ENCODE results near the gene RFX4. TPM values are rescaled to one million over a fixed set of nuclear protein-coding genes. Genes with fewer than 3 reads are reported as not detected.

The RFX4 gene
- polyA plus RNA-seq, 1 donor (not counting 4 experiments of a cell fraction or from before 2014, with no cell fraction given) = not detected

DNA sequence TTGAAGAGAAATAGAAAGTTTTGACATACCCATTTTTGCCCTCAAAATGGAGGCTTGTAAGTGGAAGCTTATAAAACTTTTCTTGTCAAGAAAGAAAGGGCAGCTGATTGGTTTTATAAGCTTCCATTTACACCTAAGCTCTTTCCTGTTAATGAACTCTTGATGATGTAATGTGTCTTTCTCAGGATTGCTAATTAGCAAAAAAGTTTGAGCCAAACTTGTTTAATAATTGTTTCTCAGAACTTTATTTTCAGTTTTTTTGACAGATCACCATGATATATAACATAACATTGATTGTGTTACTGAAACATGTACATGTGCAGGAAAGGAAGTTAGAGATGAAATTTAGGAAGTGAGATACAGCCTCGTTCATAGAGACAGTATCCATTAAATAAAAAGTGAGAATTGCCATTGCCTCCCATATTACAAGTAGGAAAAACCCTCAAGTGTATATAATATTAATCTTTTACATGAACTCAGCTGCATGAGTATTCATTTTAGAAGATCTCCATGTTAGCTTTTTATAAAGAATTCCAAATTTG, 218.4 kb downstream of the RFX4 start:
- H3K4me1 ChIP-seq (ENCODE audit: control insufficient read depth, extremely low read depth, insufficient read depth, low read length) = no peaks in the 10 kb centered on the region
- H3K9me3 ChIP-seq (ENCODE audit: control insufficient read depth, low read depth, low read length) = no peaks in the 10 kb centered on the region
- H2AFZ ChIP-seq (ENCODE audit: control insufficient read depth, low read length) = no peak overlapping the region
- H3K79me2 ChIP-seq (ENCODE audit: control insufficient read depth, insufficient read depth, low read length) = no peaks in the 10 kb centered on the region
- H4K20me1 ChIP-seq (ENCODE audit: control insufficient read depth, extremely low read depth, insufficient read depth, low read length) = no peaks in the 10 kb centered on the region
- no peak overlapping the region for H3K4me2 ChIP-seq (ENCODE audit: control insufficient read depth, extremely low read depth, insufficient read depth, low read depth, low read length)
- H3K4me3 ChIP-seq (ENCODE audit: control insufficient read depth in 2 of 3, extremely low read depth in 1 of 3, insufficient read depth in 2 of 3, low read depth in 1 of 3, low read length in 3 of 3) = no peak overlapping the region
- FAIRE-seq (no peak), DNase-seq (ENCODE audit: low read depth, low spot score) (no peak)
- dilution Hi-C loops (cut with MboI; ENCODE audit: extremely low pct_ligation_motif_present, low sequenced_read_pairs) = no loop called here
- no peaks in the 10 kb centered on the region for H3K27me3 ChIP-seq (ENCODE audit: control insufficient read depth, extremely low read depth, insufficient read depth, low read length)
- no peaks in the 10 kb centered on the region for H3K9me1 ChIP-seq (ENCODE audit: control insufficient read depth, extremely low read depth, insufficient read depth, low read length)
- H3K9ac ChIP-seq (ENCODE audit: control insufficient read depth, extremely low read depth, insufficient read depth, low read length) = no peak overlapping the region
- no peak for TF ChIP-seq EZH2 (IDR thresholded peaks at IDR 0.05; ENCODE audit: low read length)
- no peaks in the 10 kb centered on the region for H3K36me3 ChIP-seq (ENCODE audit: control insufficient read depth in 2 of 2, extremely low read depth in 1 of 2, insufficient read depth in 2 of 2, low read length in 2 of 2)
- no peak overlapping the region for H3K27ac ChIP-seq (ENCODE audit: control insufficient read depth, insufficient read depth, low read length)

GRCh38 chr12:106801830-106802533, 219.2 kb downstream of the RFX4 start:
- TF ChIP-seq EZH2 (IDR thresholded peaks at IDR 0.05; ENCODE audit: low read length) = no peak
- TF ChIP-seq, protein P1, sequence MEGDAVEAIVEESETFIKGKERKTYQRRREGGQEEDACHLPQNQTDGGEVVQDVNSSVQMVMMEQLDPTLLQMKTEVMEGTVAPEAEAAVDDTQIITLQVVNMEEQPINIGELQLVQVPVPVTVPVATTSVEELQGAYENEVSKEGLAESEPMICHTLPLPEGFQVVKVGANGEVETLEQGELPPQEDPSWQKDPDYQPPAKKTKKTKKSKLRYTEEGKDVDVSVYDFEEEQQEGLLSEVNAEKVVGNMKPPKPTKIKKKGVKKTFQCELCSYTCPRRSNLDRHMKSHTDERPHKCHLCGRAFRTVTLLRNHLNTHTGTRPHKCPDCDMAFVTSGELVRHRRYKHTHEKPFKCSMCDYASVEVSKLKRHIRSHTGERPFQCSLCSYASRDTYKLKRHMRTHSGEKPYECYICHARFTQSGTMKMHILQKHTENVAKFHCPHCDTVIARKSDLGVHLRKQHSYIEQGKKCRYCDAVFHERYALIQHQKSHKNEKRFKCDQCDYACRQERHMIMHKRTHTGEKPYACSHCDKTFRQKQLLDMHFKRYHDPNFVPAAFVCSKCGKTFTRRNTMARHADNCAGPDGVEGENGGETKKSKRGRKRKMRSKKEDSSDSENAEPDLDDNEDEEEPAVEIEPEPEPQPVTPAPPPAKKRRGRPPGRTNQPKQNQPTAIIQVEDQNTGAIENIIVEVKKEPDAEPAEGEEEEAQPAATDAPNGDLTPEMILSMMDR (optimal IDR thresholded peaks at IDR 0.05 in 1 of 3, IDR thresholded peaks at IDR 0.05 in 1 of 3, conservative IDR thresholded peaks at IDR 0.05 in 1 of 3; ENCODE audit: extremely low read depth in 1 of 3, insufficient read depth in 2 of 3, low read length in 3 of 3) = no peak
- no peak overlapping the region for H3K27ac ChIP-seq (ENCODE audit: control insufficient read depth, insufficient read depth, low read length)
- DNase-seq (ENCODE audit: low read depth, low spot score) (no peak), FAIRE-seq (no peak)
- no peaks in the 10 kb centered on the region for H3K36me3 ChIP-seq (ENCODE audit: control insufficient read depth in 2 of 2, extremely low read depth in 1 of 2, insufficient read depth in 2 of 2, low read length in 2 of 2)
- H3K4me1 ChIP-seq (ENCODE audit: control insufficient read depth, extremely low read depth, insufficient read depth, low read length) = no peaks in the 10 kb centered on the region
- no peaks in the 10 kb centered on the region for H3K27me3 ChIP-seq (ENCODE audit: control insufficient read depth, extremely low read depth, insufficient read depth, low read length)
- dilution Hi-C loops (cut with MboI; ENCODE audit: extremely low pct_ligation_motif_present, low sequenced_read_pairs) = no loop called here
- H3K9me3 ChIP-seq (ENCODE audit: control insufficient read depth, low read depth, low read length) = no peaks in the 10 kb centered on the region
- no peaks in the 10 kb centered on the region for H4K20me1 ChIP-seq (ENCODE audit: control insufficient read depth, extremely low read depth, insufficient read depth, low read length)
- H3K9ac ChIP-seq (ENCODE audit: control insufficient read depth, extremely low read depth, insufficient read depth, low read length) = no peak overlapping the region
- H3K4me3 ChIP-seq (ENCODE audit: control insufficient read depth in 2 of 3, extremely low read depth in 1 of 3, insufficient read depth in 2 of 3, low read depth in 1 of 3, low read length in 3 of 3) = no peak overlapping the region
- no peaks in the 10 kb centered on the region for H3K9me1 ChIP-seq (ENCODE audit: control insufficient read depth, extremely low read depth, insufficient read depth, low read length)
- no peaks in the 10 kb centered on the region for H3K79me2 ChIP-seq (ENCODE audit: control insufficient read depth, insufficient read depth, low read length)
- no peak overlapping the region for H3K4me2 ChIP-seq (ENCODE audit: control insufficient read depth, extremely low read depth, insufficient read depth, low read depth, low read length)
- no peak overlapping the region for H2AFZ ChIP-seq (ENCODE audit: control insufficient read depth, low read length)

Data from keratinocyte (primary cell).